ENCODE measurements around the gene ARPC1A.
A peak's percentile ranks its signal among the peaks of the same experiment; 100 is the strongest.
"Not testable (repeated sequence)": the region's sequence is repeated elsewhere in the genome, so short reads cannot be mapped to it uniquely, and the experiment has no call there.

ARPC1A gene

GRCh38 chr7:99325592-99326407 lies at the start of gene ARPC1A:
ARPC1A (plus strand) TSS chr7:99325898; CDS start chr7:99333354, 7,456 bp downstream.
- DNase-seq, result peak; percentile 94

DNA sequence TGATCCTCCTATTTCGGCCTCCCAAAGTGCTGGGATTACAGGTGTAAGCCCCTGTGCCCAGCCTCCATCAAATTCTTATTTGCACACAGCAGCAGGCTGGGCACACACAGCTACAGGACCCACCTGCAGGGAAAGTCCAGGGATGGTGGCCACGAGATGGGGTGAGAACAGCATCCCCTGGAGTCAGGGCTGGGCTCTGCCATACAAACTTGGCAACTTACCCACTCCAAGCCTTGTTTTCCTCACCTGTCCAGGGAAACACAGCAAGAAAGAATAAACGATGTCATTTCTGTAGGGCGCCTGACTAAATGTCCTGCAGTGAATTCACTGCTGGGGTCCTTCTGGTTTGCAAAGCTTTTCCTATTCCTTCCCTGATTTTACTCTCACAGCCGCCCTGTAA lies 47.5 kb upstream of the ARPC1A start:
- no peak for DNase-seq

GRCh38 chr7:99284165-99284564 lies 41.5 kb upstream of the ARPC1A start:
- not testable (repeated sequence) for DNase-seq

- DNase-seq, result no peak
Measured at GRCh38 chr7:99287779-99288534, 37.7 kb upstream of the ARPC1A start.

GRCh38 chr7:99289185-99289584 lies 36.5 kb upstream of the ARPC1A start:
- no peak for DNase-seq

GRCh38 chr7:99290148-99290547 lies 35.5 kb upstream of the ARPC1A start:
- not testable (repeated sequence) for DNase-seq

DNA sequence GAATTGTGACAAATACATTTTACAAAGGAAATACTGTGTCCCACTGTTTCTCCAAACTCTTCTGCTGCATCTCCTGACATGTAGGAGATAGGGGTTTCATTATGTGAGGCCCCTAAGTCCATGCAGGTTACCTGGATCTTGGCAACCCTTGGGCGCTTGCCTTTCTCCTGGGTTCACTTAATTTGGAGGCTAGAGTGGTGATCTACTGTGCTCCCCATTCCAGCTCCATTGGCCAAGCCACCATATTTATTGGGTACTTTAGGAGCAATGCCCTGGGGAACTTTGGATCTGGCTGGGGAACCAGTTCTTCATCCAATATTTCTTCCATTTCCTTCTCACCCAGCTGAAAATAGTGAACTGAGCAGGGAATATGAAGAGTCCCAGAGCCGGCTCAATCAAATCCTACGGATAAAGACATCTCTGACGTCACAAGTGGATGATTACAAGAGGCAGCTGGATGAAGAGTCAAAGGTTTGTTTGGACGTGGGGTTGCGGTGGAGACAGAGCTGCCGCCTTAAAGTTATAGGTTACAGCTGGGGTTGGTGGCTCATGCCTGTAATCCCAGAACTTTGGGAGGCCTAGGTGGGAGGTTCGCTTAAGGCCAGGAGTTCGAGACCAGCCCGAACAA lies 34.6 kb upstream of the ARPC1A start:
- no peak for DNase-seq

GRCh38 chr7:99292127-99292526 lies 33.6 kb upstream of the ARPC1A start:
- DNase-seq, result no peak

GRCh38 chr7:99293167-99293566 lies 32.5 kb upstream of the ARPC1A start:
- no peak for DNase-seq

DNA sequence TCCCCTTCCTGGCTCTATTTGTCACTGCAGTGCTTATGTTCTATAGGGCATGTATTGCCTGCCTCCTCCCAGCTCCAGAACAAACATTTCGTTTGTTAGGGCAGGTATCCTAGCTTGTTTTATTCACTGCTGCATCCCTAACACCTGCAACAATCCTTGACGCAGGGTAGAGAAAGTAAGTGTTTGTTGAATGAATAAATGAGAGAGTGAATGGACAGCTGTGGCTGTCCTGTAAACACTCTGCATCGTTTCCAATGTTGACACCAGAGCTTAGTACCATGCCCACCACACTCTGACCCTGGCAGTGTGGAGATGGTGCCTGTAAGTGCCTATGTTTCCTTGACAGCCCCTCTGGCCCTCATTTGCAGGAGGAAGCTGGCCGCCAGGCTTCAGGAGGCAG lies 32.0 kb upstream of the ARPC1A start:
- no peak for DNase-seq

DNA sequence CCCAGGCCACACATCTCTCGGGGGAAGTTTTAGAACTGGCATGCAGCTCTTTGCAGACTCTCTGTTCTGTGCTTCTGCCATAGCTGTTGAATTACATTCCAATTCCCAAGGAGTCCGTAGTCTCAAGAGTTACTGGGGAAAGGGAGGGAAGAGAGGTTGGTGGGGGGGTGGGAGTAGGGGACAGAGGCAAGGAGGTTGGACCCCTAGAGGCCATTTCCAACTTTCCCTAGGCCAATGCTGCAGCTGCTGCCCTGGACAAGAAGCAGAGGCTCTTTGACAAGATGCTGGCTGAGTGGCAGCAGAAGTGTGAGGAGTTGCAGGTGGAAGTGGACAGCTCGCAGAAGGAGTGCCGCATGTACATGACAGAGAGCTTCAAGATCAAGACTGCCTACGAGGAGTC lies 29.2 kb upstream of the ARPC1A start:
- DNase-seq, result no peak

DNA sequence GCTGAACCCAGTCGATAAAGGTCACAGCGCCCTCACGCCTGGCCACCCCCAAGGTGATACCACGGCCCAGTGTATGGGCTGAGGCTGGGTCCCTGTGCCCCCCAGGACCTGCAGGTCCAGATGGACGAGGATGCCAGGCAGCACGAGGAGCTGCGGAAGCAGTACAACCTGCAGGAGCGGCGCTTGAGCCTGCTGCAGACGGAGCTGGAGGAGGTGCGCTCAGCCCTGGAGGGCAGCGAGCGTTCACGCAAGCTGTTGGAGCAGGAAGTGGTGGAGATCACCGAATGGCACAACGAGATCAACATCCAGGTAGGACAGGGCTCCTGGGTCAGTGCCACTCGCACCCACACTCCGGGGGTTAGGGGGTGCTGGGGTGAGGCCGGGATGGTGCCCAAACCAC lies 24.2 kb upstream of the ARPC1A start:
- DNase-seq, result no peak

DNA sequence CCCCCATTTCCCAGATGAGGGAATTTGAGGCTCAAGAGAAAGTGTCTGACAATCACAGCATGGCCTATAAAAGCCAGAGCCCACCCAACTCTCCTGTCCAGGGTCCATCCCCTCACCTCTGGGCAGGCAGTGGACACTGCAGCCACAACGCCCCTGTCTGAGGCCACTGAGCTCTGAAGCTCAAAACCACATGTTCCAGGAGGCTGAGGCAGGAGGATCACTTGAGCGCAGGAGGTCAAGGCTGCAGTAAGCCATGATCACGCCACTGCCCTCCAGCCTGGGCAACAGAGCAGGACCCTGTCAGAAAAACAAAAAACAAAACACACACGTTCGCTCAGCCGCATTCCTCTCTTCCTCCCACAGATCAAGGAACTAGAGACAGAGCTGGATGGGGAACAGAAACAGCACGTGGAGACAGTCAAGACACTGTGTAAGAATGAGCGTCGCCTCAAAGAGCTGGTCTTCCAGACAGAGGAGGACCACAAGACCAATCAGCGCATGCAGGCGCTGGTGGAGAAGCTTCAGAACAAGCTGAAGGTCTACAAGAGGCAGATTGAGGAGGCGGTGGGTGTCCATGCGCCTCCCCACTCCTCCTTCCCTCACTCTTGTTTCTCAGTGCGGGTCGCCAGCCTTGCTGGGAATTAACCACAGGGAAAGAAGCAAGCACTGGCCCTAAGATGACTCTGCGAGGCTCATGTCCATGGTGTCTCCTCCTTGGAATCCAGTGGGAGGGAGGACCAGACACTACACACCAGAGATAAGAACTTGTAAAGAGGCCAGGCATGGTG lies 20.0 kb upstream of the ARPC1A start:
- DNase-seq, result no peak

DNA sequence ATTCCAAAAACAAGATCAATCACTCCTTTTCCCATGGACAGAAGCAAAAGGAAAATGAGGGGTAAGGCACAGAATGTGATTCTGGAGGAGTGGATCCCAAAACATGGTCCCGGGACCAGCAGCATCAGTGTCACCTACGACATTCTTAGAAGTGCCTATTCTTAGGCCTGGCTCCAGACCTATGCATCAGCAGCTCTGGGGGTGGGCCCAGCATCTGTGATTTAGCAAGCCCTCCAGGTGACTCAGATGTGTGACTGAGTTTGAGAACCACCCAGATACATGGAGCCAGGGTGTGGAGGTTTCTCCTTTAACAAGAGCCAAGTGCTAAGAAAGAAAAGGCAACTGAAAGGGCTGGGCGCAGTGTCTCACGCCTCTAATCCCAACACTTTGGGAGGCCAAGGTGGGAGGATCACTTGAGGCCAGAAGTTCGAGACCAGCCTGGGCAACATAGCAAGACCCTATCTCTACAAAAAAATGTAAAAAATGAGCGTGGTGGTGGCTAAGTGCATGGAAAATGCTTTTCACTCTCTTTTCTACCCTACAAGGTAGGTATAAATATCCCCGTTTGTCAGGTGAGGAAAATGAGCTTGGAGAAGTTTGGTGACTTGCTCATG lies 17.1 kb upstream of the ARPC1A start:
- no peak for DNase-seq

DNA sequence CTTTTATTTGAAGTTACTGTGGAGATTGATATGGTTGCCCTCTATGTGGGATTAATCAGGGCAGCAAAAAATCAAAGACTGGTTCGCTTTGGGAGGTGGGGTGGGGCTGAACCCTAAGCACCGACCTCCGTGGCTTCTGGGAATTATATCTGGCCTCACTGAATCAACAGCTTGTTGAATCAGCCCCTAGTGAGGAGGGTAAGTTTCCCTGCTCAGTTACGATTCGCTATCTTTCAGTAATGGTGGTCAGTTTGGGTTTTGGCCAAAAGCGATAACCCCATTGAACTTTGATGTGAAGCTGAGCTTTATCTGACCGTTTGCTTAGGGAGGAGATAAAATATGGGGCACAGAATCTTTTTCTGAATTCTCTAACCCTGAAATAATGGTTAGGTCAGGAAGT lies 16.6 kb upstream of the ARPC1A start:
- DNase-seq, result no peak

DNA sequence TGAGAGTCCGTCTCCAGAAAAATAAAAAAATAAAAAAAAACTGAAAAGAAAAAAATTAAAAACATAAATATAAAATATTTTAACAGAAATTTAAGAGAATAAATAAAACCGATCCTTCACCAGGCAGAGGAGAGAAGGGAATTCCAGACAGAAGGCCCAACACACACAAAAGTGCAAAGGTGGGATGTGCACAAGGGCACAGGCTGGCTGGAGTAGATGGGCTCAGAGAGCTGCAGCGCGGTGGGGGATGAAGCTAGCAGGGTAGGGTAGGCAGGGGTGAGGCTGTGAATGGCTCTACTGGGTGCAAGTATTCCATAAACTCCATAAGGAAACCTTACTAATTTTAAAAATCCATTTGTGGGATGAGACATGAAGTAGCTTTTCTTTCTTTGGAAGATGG lies 15.7 kb upstream of the ARPC1A start:
- DNase-seq, result no peak

DNA sequence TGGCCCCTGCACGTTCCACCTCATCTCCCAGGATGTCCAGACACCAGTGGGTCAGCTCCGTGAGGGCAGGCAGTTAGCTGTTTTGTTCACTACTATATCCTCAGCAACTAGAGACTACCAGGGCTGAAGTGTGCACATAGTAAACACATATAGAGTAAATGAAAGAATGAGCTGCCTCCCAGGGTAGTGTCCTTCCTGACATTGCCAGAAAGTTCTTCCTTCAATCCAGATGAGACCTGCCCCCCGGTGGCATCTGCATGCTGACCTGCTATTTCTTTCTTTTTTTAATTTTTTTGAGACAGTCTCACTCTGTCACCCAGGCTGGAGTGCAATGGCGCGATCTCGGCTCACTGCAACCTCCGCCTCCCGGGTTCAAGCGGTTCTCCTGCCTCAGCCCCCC lies 14.0 kb upstream of the ARPC1A start:
- no peak for DNase-seq

- DNase-seq, result no peak
Measured at GRCh38 chr7:99312316-99313203, 13.1 kb upstream of the ARPC1A start.

- DNase-seq, result no peak
Measured at GRCh38 chr7:99313204-99313573, 12.5 kb upstream of the ARPC1A start.

DNA sequence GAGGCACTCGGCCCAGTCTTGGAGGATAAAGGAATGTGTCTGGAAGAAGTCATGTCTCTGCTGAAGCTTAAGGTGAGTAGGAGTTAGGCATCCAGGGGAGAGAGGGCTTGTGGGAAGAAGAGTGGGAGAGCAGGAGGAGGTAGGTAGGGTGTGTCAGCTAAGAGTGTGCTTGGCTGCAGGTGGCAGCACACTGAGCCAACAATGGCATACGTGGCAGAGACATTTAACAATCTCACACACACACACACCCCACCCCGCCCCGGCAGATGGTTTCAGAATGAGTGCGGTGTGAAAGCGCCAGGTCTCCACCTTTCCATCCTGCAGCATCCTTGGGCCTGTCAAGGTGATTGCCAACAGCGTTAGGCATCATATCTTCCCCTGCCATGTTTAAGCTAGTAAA lies 11.2 kb upstream of the ARPC1A start:
- DNase-seq, result no peak

- no peak for DNase-seq
Measured at GRCh38 chr7:99320371-99320770, 5.3 kb upstream of the ARPC1A start.

DNA sequence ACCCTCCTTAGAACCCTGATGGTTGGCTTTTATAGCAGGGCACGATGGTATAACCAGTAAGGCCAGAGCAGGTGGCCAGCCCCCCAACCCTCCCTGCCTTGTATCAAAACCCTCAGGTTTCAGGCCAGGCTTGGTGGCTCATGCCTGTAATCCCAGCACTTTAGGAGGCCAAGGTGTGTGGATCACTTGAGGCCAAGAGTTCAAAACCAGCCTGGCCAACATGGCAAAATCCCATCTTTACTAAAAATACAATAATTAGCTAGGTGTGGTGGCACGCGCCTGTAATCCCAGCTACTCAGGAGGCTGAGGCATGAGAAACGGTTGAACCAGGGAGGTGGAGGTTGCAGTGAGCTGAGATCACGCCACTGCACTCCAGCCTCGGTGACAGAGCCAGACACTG lies 3.0 kb upstream of the ARPC1A start:
- DNase-seq, result not testable (repeated sequence)
